SU-DHL-6 (cell line): ENCODE measurements around the gene CPLX1.

ENCODE experiments used
- H2AFZ ChIP-seq: fragments of 200-600 bp; sonication (generic); 2 replicates; pipeline ENCODE4 v1.6.1; 2014; ENCODE audit warnings: low read depth, mild to moderate bottlenecking, moderate library complexity, mixed read lengths, antibody characterized with exemption, low read length; ENCODE audit not compliant: severe bottlenecking
- H3F3A ChIP-seq: fragments of 200-600 bp; shearing (Covaris generic); 2 replicates; pipeline ENCODE4 v1.6.0; 2016; ENCODE audit warnings: antibody characterized with exemption, mild to moderate bottlenecking; ENCODE audit not compliant: insufficient read depth
- H3K27ac ChIP-seq: fragments of 200-600 bp; sonication (generic); 2 replicates; pipeline ENCODE4 v1.5.1; 2016; ENCODE audit warnings: low read depth, mild to moderate bottlenecking, low read length, moderate library complexity, mixed read lengths
- H3K27me3 ChIP-seq: fragments of 200-600 bp; sonication (generic), shearing (Covaris generic); 2 replicates; pipeline ENCODE4 v1.6.0; 2014; ENCODE audit warnings: mild to moderate bottlenecking, low read length
- H3K36me3 ChIP-seq: fragments of 200-600 bp; sonication (generic); 2 replicates; pipeline ENCODE4 v1.6.1; 2014; ENCODE audit warnings: mild to moderate bottlenecking, low read length, mixed read lengths
- H3K4me2 ChIP-seq: fragments of 300-600, 200-600 bp; shearing (Covaris generic), sonication (generic); 2 replicates; pipeline ENCODE4 v1.6.0; 2014; ENCODE audit warnings: low read length, low read depth, mild to moderate bottlenecking; ENCODE audit not compliant: poor library complexity, severe bottlenecking
- H3K4me3 ChIP-seq: fragments of 200-600 bp; sonication (generic); 2 replicates; pipeline ENCODE4 v1.5.1; 2014; ENCODE audit warnings: antibody characterized with exemption, low read length, mild to moderate bottlenecking, mixed read lengths; ENCODE audit not compliant: insufficient read depth, poor library complexity, severe bottlenecking
- H3K79me2 ChIP-seq: fragments of 200-600 bp; sonication (generic); 2 replicates; pipeline ENCODE4 v1.6.1; 2014; ENCODE audit warnings: mild to moderate bottlenecking, low read length, moderate library complexity; ENCODE audit not compliant: insufficient read depth
- H3K9ac ChIP-seq: fragments of 200-600 bp; sonication (generic); 2 replicates; pipeline ENCODE4 v1.7.0; 2014; ENCODE audit warnings: mild to moderate bottlenecking, low read length
- H3K9me2 ChIP-seq: fragments of 200-600 bp; sonication (generic); replicated peaks from 2 replicates; pipeline ENCODE4 v1.6.1; 2014; ENCODE audit warnings: low read length; ENCODE audit not compliant: insufficient read depth
- H3K9me3 ChIP-seq: fragments of 200-600 bp; sonication (generic); 2 replicates; pipeline ENCODE4 v1.6.1; 2014; ENCODE audit warnings: low read length, mixed read lengths; ENCODE audit not compliant: insufficient read depth
- H4K20me1 ChIP-seq: fragments of 200-600 bp; sonication (generic); 2 replicates; pipeline ENCODE4 v1.6.1; 2014; ENCODE audit warnings: low read depth, mild to moderate bottlenecking, antibody characterized with exemption, low read length, moderate library complexity, mixed read lengths
- EZH2phosphoT487 ChIP-seq: fragments of 200-600 bp; sonication (generic), shearing (Covaris generic); conservative IDR thresholded peaks from 2 replicates; pipeline ENCODE4 v1.6.1; 2018; ENCODE audit warnings: mild to moderate bottlenecking, antibody characterized with exemption, low read length, moderate library complexity, mixed read lengths
- TF ChIP-seq, protein P1 (sequence below): fragments of 200-600 bp; sonication (generic); IDR thresholded peaks from one replicate; pipeline ENCODE4 v1.5.1; 2017; ENCODE audit warnings: antibody characterized with exemption, mild to moderate bottlenecking, low read length, moderate library complexity; ENCODE audit not compliant: insufficient read depth, poor library complexity, severe bottlenecking

The CPLX1 gene

DNA sequence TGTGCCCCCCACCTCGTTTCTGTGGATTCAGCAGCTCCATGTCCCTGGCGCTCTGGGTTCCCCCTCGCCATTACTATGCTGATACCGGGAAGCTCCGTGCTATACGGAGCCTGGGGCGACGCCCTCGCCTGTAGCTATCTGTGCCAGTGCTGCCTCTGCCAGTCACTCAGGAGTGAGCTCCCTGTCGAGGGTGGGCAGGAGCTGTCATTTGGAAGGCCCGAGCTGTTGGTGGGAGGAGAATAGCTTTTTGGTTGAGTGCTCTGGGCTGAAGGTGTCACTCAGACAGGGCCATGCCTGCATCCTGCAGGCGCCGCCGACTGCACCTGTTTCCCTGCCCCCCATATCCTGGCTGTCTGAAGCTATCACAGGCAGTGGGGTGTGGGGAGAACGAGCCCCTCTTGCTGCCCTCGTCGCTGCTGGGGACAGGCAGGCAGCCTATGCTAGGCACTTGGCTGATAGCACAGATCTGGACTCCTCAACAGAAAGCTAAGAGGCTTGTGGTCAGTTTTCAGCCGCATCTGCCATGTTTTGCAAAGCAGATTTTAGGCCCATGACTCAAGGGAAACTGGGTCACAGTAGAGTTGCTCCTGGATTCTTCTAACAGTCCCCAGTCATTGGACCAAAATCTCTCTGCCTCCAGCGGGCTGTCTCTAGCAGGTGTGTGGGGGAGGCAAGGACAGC, 31.8 kb downstream of the CPLX1 start:
- peak overlapping the region; percentile 49 for H3K9ac ChIP-seq
- no peaks in the 10 kb centered on the region for H3K9me2 ChIP-seq
- H3K27me3 ChIP-seq: no peaks in the 10 kb centered on the region
- H3K4me3 ChIP-seq: peak overlapping the region; percentile 34
- H3F3A ChIP-seq: peaks cover 40% of the 10 kb centered on the region
- peak overlapping the region; percentile 74 for H3K4me2 ChIP-seq
- no peaks in the 10 kb centered on the region for H3K36me3 ChIP-seq
- no peaks in the 10 kb centered on the region for H3K79me2 ChIP-seq
- no peaks in the 10 kb centered on the region for H3K9me3 ChIP-seq
- TF ChIP-seq, protein P1, sequence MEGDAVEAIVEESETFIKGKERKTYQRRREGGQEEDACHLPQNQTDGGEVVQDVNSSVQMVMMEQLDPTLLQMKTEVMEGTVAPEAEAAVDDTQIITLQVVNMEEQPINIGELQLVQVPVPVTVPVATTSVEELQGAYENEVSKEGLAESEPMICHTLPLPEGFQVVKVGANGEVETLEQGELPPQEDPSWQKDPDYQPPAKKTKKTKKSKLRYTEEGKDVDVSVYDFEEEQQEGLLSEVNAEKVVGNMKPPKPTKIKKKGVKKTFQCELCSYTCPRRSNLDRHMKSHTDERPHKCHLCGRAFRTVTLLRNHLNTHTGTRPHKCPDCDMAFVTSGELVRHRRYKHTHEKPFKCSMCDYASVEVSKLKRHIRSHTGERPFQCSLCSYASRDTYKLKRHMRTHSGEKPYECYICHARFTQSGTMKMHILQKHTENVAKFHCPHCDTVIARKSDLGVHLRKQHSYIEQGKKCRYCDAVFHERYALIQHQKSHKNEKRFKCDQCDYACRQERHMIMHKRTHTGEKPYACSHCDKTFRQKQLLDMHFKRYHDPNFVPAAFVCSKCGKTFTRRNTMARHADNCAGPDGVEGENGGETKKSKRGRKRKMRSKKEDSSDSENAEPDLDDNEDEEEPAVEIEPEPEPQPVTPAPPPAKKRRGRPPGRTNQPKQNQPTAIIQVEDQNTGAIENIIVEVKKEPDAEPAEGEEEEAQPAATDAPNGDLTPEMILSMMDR: no peak
- no peak for TF ChIP-seq EZH2phosphoT487
- no peak overlapping the region for H2AFZ ChIP-seq
- H4K20me1 ChIP-seq: no peaks in the 10 kb centered on the region
- peak overlapping the region; percentile 88 for H3K27ac ChIP-seq

DNA sequence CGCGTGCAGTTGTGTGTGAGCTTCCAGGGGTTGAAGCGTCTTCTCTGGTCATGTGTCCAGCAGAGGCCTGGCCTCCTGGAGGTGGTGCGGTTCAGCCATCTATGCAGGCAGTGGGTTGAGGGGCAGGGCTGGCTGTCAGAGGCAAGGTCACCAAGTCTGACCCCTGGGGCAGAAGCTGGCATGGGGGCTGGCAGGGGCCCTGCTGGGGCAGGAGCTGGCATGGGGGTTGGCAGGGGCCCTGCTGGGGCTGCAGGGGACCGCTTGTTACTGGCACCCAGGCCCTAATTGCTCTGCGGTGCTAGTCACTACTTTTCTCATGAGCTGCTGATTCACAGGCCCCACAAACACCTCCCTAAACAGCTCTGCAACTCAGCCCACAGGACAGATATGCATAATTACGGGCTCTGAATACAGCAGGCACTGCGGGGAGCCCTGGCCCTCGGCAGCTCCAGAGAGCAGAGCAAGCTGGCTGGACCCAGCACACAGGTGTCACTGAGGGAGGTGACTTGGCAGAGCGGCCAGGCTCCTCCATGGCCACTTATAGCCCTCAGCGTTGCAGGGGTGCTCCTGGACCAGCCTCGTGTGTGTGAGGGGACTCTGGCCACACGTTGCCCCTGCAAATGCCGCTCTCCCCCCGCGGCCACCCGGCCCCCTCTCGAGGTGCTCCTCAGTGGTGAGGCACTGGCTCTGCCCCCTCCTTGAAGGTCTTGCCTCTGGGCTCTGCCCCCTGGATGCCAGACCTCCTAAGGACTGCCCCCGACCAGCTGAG, 32.7 kb downstream of the CPLX1 start:
- Histone ChIP-seq H3K27ac (peak overlapping the region; percentile 88), H3F3A (peaks cover 32% of the 10 kb centered on the region), H2AFZ (no peak overlapping the region), H3K27me3 (no peaks in the 10 kb centered on the region), H3K4me3 (peak overlapping the region; percentile 34), H3K4me2 (peak overlapping the region; percentile 74), H3K79me2 (no peaks in the 10 kb centered on the region), H3K9ac (peak overlapping the region; percentile 49), H3K36me3 (no peaks in the 10 kb centered on the region), H3K9me3 (no peaks in the 10 kb centered on the region), H3K9me2 (no peaks in the 10 kb centered on the region), H4K20me1 (no peaks in the 10 kb centered on the region)
- TF ChIP-seq, protein P1: no peak
- TF ChIP-seq EZH2phosphoT487: no peak

DNA sequence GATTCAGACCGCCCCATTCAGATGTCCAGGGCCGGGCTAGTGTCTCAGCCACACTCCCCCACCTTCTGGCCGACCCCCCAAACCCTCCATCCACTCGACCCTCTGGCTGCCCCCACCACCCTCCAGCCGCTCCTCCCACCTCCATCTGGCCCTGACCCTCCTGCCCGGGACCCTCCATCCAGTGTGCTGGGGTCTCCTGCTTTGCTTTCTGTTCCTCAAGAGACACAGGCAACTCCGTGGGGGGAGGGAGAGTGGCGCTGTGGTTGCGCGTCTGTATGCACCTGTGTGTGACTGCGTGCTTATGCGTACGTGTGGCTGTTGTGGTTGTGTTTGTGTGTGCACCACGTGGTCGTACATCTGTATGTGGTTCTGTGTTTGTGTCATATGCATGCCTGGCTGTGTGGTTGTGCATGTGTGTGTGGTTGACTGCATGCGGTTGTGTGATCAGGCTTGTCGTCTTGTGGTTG, 33.3 kb downstream of the CPLX1 start:
- Histone ChIP-seq H3K9ac (peak overlapping the region; percentile 49; the same call in 1 of the 2 replicates), H3K9me3 (no peaks in the 10 kb centered on the region), H3K9me2 (no peaks in the 10 kb centered on the region), H3K79me2 (no peaks in the 10 kb centered on the region), H3K36me3 (no peaks in the 10 kb centered on the region), H3K4me3 (no peak overlapping the region), H3K4me2 (peak overlapping the region; percentile 74), H4K20me1 (no peaks in the 10 kb centered on the region), H3K27me3 (no peaks in the 10 kb centered on the region), H2AFZ (no peak overlapping the region), H3K27ac (peak overlapping the region; percentile 88), H3F3A (peaks cover 30% of the 10 kb centered on the region)
- TF ChIP-seq, protein P1: no peak
- TF ChIP-seq EZH2phosphoT487: no peak
